ENCODE data around the gene SANBR.

The SANBR gene

DNA sequence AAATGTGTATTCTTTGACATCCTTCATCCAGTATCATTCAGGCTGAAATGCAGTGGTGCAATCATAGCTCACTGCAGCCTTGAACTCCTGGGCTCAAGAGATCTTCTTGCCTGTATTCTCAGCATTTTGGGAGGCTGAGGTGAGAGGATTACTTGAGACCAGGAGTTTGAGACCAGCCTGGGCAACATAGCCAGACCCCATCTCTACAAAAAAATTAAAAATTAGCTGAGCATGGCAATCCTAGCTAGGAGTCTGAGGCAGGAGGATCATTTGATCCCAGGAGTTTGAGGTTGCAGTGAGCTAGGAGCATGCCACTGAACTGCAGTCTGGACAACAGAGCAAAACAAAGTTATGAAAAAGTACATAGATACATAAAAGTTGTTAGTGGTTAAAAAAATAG lies 24.1 kb downstream of the SANBR start:
- no peak overlapping the region for H3K4me3 ChIP-seq (ENCODE audit: low read depth, low read length)
- TF ChIP-seq, protein P1, sequence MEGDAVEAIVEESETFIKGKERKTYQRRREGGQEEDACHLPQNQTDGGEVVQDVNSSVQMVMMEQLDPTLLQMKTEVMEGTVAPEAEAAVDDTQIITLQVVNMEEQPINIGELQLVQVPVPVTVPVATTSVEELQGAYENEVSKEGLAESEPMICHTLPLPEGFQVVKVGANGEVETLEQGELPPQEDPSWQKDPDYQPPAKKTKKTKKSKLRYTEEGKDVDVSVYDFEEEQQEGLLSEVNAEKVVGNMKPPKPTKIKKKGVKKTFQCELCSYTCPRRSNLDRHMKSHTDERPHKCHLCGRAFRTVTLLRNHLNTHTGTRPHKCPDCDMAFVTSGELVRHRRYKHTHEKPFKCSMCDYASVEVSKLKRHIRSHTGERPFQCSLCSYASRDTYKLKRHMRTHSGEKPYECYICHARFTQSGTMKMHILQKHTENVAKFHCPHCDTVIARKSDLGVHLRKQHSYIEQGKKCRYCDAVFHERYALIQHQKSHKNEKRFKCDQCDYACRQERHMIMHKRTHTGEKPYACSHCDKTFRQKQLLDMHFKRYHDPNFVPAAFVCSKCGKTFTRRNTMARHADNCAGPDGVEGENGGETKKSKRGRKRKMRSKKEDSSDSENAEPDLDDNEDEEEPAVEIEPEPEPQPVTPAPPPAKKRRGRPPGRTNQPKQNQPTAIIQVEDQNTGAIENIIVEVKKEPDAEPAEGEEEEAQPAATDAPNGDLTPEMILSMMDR (IDR thresholded peaks at IDR 0.05; ENCODE audit: low read depth, low read length), result no peak

GRCh38 chr2:61090386-61090921 lies 24.8 kb downstream of the SANBR start:
- no peak overlapping the region for H3K4me3 ChIP-seq (ENCODE audit: low read depth, low read length)
- TF ChIP-seq, protein P1 (IDR thresholded peaks at IDR 0.05; ENCODE audit: low read depth, low read length), result no peak

GRCh38 chr2:61091485-61091884 lies 25.8 kb downstream of the SANBR start:
- H3K4me3 ChIP-seq (ENCODE audit: low read depth, low read length), result no peak overlapping the region
- TF ChIP-seq, protein P1 (IDR thresholded peaks at IDR 0.05; ENCODE audit: low read depth, low read length), result no peak

- H3K4me3 ChIP-seq (ENCODE audit: low read depth, low read length), result no peak overlapping the region
- TF ChIP-seq, protein P1 (IDR thresholded peaks at IDR 0.05; ENCODE audit: low read depth, low read length), result no peak
These were observed 30.8 kb downstream of the SANBR start for GRCh38 chr2:61096438-61096837.

- TF ChIP-seq, protein P1 (IDR thresholded peaks at IDR 0.05; ENCODE audit: low read depth, low read length), result no peak
- no peak overlapping the region for H3K4me3 ChIP-seq (ENCODE audit: low read depth, low read length)
These were observed 35.1 kb downstream of the SANBR start for GRCh38 chr2:61100801-61101200.

DNA sequence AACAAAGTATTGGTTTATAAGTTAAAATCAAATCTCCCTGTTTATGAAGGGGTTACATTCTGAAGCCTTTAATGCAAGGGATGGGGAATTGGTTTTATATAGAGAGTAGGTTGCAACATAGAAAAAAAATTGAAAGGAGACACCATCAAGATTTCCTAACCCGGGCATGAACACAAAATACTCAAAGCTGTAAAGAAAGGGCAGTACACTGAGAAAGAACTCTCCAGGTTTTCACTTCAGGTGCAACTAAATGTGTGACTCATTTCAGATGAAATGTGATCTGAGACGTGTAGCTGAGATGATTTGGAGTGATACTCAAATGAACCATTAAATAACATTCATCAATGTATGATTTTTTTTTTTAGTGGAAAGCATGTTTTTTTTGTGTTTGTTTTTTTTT lies 43.6 kb downstream of the SANBR start:
- no peak overlapping the region for H3K4me3 ChIP-seq (ENCODE audit: low read depth, low read length)
- TF ChIP-seq, protein P1 (IDR thresholded peaks at IDR 0.05; ENCODE audit: low read depth, low read length), result no peak

DNA sequence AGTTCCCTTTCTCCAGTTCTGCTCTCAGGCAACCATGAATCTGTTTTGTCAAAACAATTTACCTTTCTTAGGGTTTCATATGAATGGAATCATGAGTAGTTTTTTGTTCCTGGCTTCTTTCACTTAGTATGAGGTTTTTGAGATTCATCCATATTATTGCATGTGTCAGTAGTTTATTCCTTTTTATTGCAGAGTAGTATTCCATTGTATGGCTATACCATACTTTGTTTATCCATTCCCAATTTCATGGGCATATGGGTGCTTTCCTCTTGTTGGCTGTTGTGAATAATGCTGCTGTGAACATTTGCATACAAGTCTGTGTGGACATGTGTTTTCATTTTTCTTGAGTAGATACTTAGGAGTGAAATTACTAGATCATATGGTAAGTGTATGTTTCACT lies 46.0 kb downstream of the SANBR start:
- no peak overlapping the region for H3K4me3 ChIP-seq (ENCODE audit: low read depth, low read length)
- TF ChIP-seq, protein P1 (IDR thresholded peaks at IDR 0.05; ENCODE audit: low read depth, low read length), result no peak

Measured in WI38 (cell line).